WTC11 (cell line): ENCODE data around the gene LAMP1. TPM values are rescaled to one million over a fixed set of nuclear protein-coding genes. Genes with fewer than 3 reads are reported as not detected.

ENCODE experiments used
- GABPB1 ChIP-seq: sonication (generic); formaldehyde crosslinking; IDR thresholded peaks from 2 replicates; pipeline ENCODE4 v1.8.1; 2023; ENCODE audit warnings: mild to moderate bottlenecking, missing genetic modification reagents
- HMGA2 ChIP-seq: fragments of 250-450 bp; sonication (Bioruptor Pico); IDR thresholded peaks from 2 replicates; pipeline ENCODE4 v1.4.0; 2021; ENCODE audit warnings: mild to moderate bottlenecking, moderate library complexity
- NFE2L1 ChIP-seq: sonication (generic); formaldehyde crosslinking; IDR thresholded peaks from 2 replicates; pipeline ENCODE4 v1.8.1; 2023; ENCODE audit warnings: missing genetic modification reagents
- NR1H2 ChIP-seq: sonication (generic); formaldehyde crosslinking; IDR thresholded peaks from 2 replicates; pipeline ENCODE4 v1.9.0; 2021; ENCODE audit warnings: mild to moderate bottlenecking, moderate library complexity, missing genetic modification reagents
- NR3C1 ChIP-seq: sonication (generic); formaldehyde crosslinking; conservative IDR thresholded peaks from 2 replicates; pipeline ENCODE4 v1.8.1; 2023; ENCODE audit warnings: low read depth, mild to moderate bottlenecking, missing genetic modification reagents
- OVOL2 ChIP-seq: fragments of 250-450 bp; sonication (Bioruptor Pico); IDR thresholded peaks from 2 replicates; pipeline ENCODE4 v1.9.0; 2021; ENCODE audit warnings: mild to moderate bottlenecking, borderline replicate concordance
- PRRX2 ChIP-seq: fragments of 250-450 bp; sonication (Bioruptor Pico); IDR thresholded peaks from 2 replicates; pipeline ENCODE4 v1.8.0; 2021; ENCODE audit warnings: mild to moderate bottlenecking
- SMAD3 ChIP-seq: sonication (generic); formaldehyde crosslinking; IDR thresholded peaks from 2 replicates; pipeline ENCODE4 v1.8.0; 2022; ENCODE audit warnings: missing genetic modification reagents, mild to moderate bottlenecking, borderline replicate concordance
- SMAD4 ChIP-seq: sonication (generic); formaldehyde crosslinking; IDR thresholded peaks from 2 replicates; pipeline ENCODE4 v1.8.0; 2022; ENCODE audit warnings: mild to moderate bottlenecking, missing genetic modification reagents
- SP1 ChIP-seq: sonication (generic); formaldehyde crosslinking; conservative IDR thresholded peaks from 2 replicates; pipeline ENCODE4 v1.8.1; 2022; ENCODE audit warnings: missing genetic modification reagents
- TEAD1 ChIP-seq: sonication (generic); formaldehyde crosslinking; IDR thresholded peaks from 2 replicates; pipeline ENCODE4 v1.8.0; 2022; ENCODE audit warnings: mild to moderate bottlenecking, missing genetic modification reagents
- ZNF138 ChIP-seq: sonication (generic); formaldehyde crosslinking; conservative IDR thresholded peaks from 2 replicates; pipeline ENCODE4 v1.8.1; 2022; ENCODE audit warnings: mild to moderate bottlenecking, moderate library complexity, missing genetic modification reagents
- ZNF219 ChIP-seq: sonication (generic); formaldehyde crosslinking; IDR thresholded peaks from 2 replicates; pipeline ENCODE4 v1.8.0; 2023; ENCODE audit warnings: missing genetic modification reagents, mild to moderate bottlenecking, borderline replicate concordance
- ZNF416 ChIP-seq: fragments of 250-450 bp; sonication (Bioruptor Pico); IDR thresholded peaks from 2 replicates; pipeline ENCODE4 v1.9.0; 2021; ENCODE audit warnings: mild to moderate bottlenecking, inconsistent platforms
- total RNA-seq: library from RNA; stranded (reverse); gene quantifications from 3 replicates; pipeline ENCODE4 v1.2.3, GENCODE V29; 2021
- TF ChIP-seq, protein P1 (sequence below): sonication (generic); formaldehyde crosslinking; IDR thresholded peaks from 2 replicates; pipeline ENCODE4 v1.8.1; 2022; ENCODE audit warnings: low read depth, missing genetic modification reagents, borderline replicate concordance
- TF ChIP-seq, protein P2 (sequence below): sonication (generic); formaldehyde crosslinking; IDR thresholded peaks from 2 replicates; pipeline ENCODE4 v1.8.0; 2023; ENCODE audit warnings: missing genetic modification reagents, mild to moderate bottlenecking, borderline replicate concordance
- TF ChIP-seq, protein P3 (sequence below): sonication (generic); formaldehyde crosslinking; IDR thresholded peaks from 2 replicates; pipeline ENCODE4 v1.8.1; 2023; ENCODE audit warnings: mild to moderate bottlenecking, missing genetic modification reagents, borderline replicate concordance
- TF ChIP-seq, protein P4 (sequence below): fragments of 250-450 bp; sonication (Bioruptor Pico); IDR thresholded peaks from 2 replicates; pipeline ENCODE4 v1.9.0; 2021; ENCODE audit warnings: mild to moderate bottlenecking
- TF ChIP-seq, protein P5 (sequence below): sonication (generic); formaldehyde crosslinking; IDR thresholded peaks from 2 replicates; pipeline ENCODE4 v1.8.0; 2022; ENCODE audit warnings: missing genetic modification reagents
- TF ChIP-seq, protein P6 (sequence below): sonication (generic); formaldehyde crosslinking; IDR thresholded peaks from 2 replicates; pipeline ENCODE4 v1.8.0; 2022; ENCODE audit warnings: mild to moderate bottlenecking, missing genetic modification reagents
- TF ChIP-seq, protein P7 (sequence below): fragments of 250-450 bp; sonication (Bioruptor Pico); IDR thresholded peaks from 2 replicates; pipeline ENCODE4 v1.8.0; 2021; ENCODE audit warnings: mild to moderate bottlenecking
- TF ChIP-seq, protein P8 (sequence below): sonication (generic); formaldehyde crosslinking; IDR thresholded peaks from 2 replicates; pipeline ENCODE4 v1.8.0; 2023; ENCODE audit warnings: missing genetic modification reagents

The LAMP1 gene
- total RNA-seq, 1 experiment from 2014 or later = 150 TPM

DNA sequence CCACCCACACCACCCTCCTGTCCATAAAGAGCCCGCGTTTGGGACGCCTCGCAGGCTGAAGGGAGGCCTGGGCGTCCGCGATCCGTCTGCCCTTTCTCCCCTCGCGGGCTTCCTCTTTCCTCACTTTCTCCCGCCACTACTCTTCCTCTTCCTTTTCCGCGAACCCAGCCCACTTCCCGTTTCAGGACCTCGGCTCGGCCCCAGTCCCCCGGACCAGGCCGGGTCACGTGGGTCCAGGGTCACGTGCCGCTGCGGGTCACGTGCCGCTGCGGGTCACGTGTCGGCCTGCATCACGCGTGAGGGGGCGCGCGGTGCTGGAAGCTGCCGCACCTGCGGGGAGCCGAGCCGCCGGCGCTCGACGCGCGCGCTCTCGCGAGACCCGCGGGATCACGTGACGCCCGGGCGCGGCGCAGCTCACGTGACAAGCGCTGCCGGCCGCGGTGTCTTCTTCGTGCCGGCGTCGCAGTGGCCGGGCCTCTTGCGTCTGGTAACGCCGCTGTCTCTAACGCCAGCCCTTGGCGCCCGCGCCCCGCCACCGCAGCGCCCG lies at the start of gene LAMP1 (continued):
- TF ChIP-seq, protein P1, sequence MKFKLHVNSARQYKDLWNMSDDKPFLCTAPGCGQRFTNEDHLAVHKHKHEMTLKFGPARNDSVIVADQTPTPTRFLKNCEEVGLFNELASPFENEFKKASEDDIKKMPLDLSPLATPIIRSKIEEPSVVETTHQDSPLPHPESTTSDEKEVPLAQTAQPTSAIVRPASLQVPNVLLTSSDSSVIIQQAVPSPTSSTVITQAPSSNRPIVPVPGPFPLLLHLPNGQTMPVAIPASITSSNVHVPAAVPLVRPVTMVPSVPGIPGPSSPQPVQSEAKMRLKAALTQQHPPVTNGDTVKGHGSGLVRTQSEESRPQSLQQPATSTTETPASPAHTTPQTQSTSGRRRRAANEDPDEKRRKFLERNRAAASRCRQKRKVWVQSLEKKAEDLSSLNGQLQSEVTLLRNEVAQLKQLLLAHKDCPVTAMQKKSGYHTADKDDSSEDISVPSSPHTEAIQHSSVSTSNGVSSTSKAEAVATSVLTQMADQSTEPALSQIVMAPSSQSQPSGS (CRISPR knock-in tag) = peak; percentile 95
- TF ChIP-seq HMGA2 (CRISPR knock-in tag) (no peak), SMAD3 (CRISPR knock-in tag) (peak; percentile 99), TEAD1 (CRISPR knock-in tag) (peak; percentile 99), NR3C1 (CRISPR knock-in tag) (peak; percentile 88; the same call in 1 of the 2 replicates), NFE2L1 (CRISPR knock-in tag) (peak; percentile 95), PRRX2 (no peak), GABPB1 (CRISPR knock-in tag) (peak; percentile 82), OVOL2 (CRISPR knock-in tag) (no peak), ZNF138 (CRISPR knock-in tag) (peak; percentile 95), ZNF219 (peak; percentile 97), SP1 (CRISPR knock-in tag) (peak; percentile 98), SMAD4 (CRISPR knock-in tag) (peak; percentile 98), NR1H2 (CRISPR knock-in tag) (peak; percentile 75), ZNF416 (CRISPR knock-in tag) (no peak)
- TF ChIP-seq, protein P2, sequence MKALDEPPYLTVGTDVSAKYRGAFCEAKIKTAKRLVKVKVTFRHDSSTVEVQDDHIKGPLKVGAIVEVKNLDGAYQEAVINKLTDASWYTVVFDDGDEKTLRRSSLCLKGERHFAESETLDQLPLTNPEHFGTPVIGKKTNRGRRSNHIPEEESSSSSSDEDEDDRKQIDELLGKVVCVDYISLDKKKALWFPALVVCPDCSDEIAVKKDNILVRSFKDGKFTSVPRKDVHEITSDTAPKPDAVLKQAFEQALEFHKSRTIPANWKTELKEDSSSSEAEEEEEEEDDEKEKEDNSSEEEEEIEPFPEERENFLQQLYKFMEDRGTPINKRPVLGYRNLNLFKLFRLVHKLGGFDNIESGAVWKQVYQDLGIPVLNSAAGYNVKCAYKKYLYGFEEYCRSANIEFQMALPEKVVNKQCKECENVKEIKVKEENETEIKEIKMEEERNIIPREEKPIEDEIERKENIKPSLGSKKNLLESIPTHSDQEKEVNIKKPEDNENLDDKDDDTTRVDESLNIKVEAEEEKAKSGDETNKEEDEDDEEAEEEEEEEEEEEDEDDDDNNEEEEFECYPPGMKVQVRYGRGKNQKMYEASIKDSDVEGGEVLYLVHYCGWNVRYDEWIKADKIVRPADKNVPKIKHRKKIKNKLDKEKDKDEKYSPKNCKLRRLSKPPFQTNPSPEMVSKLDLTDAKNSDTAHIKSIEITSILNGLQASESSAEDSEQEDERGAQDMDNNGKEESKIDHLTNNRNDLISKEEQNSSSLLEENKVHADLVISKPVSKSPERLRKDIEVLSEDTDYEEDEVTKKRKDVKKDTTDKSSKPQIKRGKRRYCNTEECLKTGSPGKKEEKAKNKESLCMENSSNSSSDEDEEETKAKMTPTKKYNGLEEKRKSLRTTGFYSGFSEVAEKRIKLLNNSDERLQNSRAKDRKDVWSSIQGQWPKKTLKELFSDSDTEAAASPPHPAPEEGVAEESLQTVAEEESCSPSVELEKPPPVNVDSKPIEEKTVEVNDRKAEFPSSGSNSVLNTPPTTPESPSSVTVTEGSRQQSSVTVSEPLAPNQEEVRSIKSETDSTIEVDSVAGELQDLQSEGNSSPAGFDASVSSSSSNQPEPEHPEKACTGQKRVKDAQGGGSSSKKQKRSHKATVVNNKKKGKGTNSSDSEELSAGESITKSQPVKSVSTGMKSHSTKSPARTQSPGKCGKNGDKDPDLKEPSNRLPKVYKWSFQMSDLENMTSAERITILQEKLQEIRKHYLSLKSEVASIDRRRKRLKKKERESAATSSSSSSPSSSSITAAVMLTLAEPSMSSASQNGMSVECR = peak; percentile 100
- TF ChIP-seq, protein P3, sequence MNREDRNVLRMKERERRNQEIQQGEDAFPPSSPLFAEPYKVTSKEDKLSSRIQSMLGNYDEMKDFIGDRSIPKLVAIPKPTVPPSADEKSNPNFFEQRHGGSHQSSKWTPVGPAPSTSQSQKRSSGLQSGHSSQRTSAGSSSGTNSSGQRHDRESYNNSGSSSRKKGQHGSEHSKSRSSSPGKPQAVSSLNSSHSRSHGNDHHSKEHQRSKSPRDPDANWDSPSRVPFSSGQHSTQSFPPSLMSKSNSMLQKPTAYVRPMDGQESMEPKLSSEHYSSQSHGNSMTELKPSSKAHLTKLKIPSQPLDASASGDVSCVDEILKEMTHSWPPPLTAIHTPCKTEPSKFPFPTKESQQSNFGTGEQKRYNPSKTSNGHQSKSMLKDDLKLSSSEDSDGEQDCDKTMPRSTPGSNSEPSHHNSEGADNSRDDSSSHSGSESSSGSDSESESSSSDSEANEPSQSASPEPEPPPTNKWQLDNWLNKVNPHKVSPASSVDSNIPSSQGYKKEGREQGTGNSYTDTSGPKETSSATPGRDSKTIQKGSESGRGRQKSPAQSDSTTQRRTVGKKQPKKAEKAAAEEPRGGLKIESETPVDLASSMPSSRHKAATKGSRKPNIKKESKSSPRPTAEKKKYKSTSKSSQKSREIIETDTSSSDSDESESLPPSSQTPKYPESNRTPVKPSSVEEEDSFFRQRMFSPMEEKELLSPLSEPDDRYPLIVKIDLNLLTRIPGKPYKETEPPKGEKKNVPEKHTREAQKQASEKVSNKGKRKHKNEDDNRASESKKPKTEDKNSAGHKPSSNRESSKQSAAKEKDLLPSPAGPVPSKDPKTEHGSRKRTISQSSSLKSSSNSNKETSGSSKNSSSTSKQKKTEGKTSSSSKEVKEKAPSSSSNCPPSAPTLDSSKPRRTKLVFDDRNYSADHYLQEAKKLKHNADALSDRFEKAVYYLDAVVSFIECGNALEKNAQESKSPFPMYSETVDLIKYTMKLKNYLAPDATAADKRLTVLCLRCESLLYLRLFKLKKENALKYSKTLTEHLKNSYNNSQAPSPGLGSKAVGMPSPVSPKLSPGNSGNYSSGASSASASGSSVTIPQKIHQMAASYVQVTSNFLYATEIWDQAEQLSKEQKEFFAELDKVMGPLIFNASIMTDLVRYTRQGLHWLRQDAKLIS = peak; percentile 90; the same call in 1 of the 2 replicates
- TF ChIP-seq, protein P4, sequence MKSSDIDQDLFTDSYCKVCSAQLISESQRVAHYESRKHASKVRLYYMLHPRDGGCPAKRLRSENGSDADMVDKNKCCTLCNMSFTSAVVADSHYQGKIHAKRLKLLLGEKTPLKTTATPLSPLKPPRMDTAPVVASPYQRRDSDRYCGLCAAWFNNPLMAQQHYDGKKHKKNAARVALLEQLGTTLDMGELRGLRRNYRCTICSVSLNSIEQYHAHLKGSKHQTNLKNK = no peak
- TF ChIP-seq, protein P5, sequence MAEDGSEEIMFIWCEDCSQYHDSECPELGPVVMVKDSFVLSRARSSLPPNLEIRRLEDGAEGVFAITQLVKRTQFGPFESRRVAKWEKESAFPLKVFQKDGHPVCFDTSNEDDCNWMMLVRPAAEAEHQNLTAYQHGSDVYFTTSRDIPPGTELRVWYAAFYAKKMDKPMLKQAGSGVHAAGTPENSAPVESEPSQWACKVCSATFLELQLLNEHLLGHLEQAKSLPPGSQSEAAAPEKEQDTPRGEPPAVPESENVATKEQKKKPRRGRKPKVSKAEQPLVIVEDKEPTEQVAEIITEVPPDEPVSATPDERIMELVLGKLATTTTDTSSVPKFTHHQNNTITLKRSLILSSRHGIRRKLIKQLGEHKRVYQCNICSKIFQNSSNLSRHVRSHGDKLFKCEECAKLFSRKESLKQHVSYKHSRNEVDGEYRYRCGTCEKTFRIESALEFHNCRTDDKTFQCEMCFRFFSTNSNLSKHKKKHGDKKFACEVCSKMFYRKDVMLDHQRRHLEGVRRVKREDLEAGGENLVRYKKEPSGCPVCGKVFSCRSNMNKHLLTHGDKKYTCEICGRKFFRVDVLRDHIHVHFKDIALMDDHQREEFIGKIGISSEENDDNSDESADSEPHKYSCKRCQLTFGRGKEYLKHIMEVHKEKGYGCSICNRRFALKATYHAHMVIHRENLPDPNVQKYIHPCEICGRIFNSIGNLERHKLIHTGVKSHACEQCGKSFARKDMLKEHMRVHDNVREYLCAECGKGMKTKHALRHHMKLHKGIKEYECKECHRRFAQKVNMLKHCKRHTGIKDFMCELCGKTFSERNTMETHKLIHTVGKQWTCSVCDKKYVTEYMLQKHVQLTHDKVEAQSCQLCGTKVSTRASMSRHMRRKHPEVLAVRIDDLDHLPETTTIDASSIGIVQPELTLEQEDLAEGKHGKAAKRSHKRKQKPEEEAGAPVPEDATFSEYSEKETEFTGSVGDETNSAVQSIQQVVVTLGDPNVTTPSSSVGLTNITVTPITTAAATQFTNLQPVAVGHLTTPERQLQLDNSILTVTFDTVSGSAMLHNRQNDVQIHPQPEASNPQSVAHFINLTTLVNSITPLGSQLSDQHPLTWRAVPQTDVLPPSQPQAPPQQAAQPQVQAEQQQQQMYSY (CRISPR knock-in tag) = peak; percentile 80
- TF ChIP-seq, protein P6, sequence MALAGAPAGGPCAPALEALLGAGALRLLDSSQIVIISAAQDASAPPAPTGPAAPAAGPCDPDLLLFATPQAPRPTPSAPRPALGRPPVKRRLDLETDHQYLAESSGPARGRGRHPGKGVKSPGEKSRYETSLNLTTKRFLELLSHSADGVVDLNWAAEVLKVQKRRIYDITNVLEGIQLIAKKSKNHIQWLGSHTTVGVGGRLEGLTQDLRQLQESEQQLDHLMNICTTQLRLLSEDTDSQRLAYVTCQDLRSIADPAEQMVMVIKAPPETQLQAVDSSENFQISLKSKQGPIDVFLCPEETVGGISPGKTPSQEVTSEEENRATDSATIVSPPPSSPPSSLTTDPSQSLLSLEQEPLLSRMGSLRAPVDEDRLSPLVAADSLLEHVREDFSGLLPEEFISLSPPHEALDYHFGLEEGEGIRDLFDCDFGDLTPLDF = peak; percentile 93
- TF ChIP-seq, protein P7, sequence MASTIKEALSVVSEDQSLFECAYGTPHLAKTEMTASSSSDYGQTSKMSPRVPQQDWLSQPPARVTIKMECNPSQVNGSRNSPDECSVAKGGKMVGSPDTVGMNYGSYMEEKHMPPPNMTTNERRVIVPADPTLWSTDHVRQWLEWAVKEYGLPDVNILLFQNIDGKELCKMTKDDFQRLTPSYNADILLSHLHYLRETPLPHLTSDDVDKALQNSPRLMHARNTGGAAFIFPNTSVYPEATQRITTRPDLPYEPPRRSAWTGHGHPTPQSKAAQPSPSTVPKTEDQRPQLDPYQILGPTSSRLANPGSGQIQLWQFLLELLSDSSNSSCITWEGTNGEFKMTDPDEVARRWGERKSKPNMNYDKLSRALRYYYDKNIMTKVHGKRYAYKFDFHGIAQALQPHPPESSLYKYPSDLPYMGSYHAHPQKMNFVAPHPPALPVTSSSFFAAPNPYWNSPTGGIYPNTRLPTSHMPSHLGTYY = no peak
- TF ChIP-seq, protein P8, sequence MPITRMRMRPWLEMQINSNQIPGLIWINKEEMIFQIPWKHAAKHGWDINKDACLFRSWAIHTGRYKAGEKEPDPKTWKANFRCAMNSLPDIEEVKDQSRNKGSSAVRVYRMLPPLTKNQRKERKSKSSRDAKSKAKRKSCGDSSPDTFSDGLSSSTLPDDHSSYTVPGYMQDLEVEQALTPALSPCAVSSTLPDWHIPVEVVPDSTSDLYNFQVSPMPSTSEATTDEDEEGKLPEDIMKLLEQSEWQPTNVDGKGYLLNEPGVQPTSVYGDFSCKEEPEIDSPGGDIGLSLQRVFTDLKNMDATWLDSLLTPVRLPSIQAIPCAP = peak; percentile 96
